Measurements from ENCODE around the gene AMPD3.
A peak's percentile ranks its signal among the peaks of the same experiment; 100 is the strongest.

The AMPD3 gene

GRCh38 chr11:10439351-10439750, 15.7 kb upstream of the AMPD3 start:
- DNase-seq, result no peak

GRCh38 chr11:10439924-10440323, 15.1 kb upstream of the AMPD3 start:
- no peak for DNase-seq

GRCh38 chr11:10440401-10440800, 14.7 kb upstream of the AMPD3 start:
- DNase-seq, result no peak

GRCh38 chr11:10441091-10441490, 14.0 kb upstream of the AMPD3 start:
- no peak for DNase-seq

- DNase-seq, result peak in 1 of 2 donors; percentile 14
These were observed 13.2 kb upstream of the AMPD3 start for GRCh38 chr11:10441652-10442503.

GRCh38 chr11:10443152-10443551, 11.9 kb upstream of the AMPD3 start:
- DNase-seq, result no peak

- DNase-seq, result no peak
These were observed 11.3 kb upstream of the AMPD3 start for GRCh38 chr11:10443721-10444235.

GRCh38 chr11:10444725-10445315, 10.2 kb upstream of the AMPD3 start:
- DNase-seq, result no peak

GRCh38 chr11:10447445-10447844, 7.6 kb upstream of the AMPD3 start:
- DNase-seq, result no peak

GRCh38 chr11:10450462-10451425, 4.3 kb upstream of the AMPD3 start:
- peak; percentile 35 to 45 for DNase-seq

GRCh38 chr11:10451426-10452116, 3.5 kb upstream of the AMPD3 start:
- DNase-seq, result peak in 1 of 2 donors; percentile 60

GRCh38 chr11:10452211-10452767, 2.8 kb upstream of the AMPD3 start:
- DNase-seq, result no peak

- no peak for DNase-seq
These were observed 1.8 kb upstream of the AMPD3 start for GRCh38 chr11:10453261-10453660.

- DNase-seq, result peak; percentile 66 to 68
These were observed 798 bp downstream of the AMPD3 start for GRCh38 chr11:10455637-10456487.

GRCh38 chr11:10456519-10456918, 1.5 kb downstream of the AMPD3 start:
- no peak for DNase-seq

- DNase-seq, result no peak
These were observed 2.8 kb downstream of the AMPD3 start for GRCh38 chr11:10457901-10458300.

GRCh38 chr11:10459029-10459970, 4.2 kb downstream of the AMPD3 start:
- peak; percentile 72 to 76 for DNase-seq

GRCh38 chr11:10460611-10461275, 5.7 kb downstream of the AMPD3 start:
- DNase-seq, result no peak

GRCh38 chr11:10461276-10461790, 6.3 kb downstream of the AMPD3 start:
- no peak for DNase-seq
